Keratinocyte (primary cell): ENCODE results near the gene APBB3. TPM values are rescaled to one million over a fixed set of nuclear protein-coding genes. Genes with fewer than 3 reads are reported as not detected.

Experiments
- DNase-seq: peaks from one replicate; pipeline ENCODE4 v3.0.0-alpha.2; 2011; ENCODE audit warnings: low read depth, missing footprints, low spot score
- FAIRE-seq: peaks from 2 replicates; lab custom pipeline; 2011; peaks lifted over from hg19 to GRCh38; lab: Jason Lieb, UNC
- H2AFZ ChIP-seq: 2 replicates; pipeline ENCODE4 v1.6.0; 2012; ENCODE audit warnings: low read length, control low read depth, inconsistent platforms; ENCODE audit not compliant: control insufficient read depth
- H3K27ac ChIP-seq: 2 replicates; pipeline ENCODE4 v1.5.1; 2011; ENCODE audit warnings: low read length; ENCODE audit not compliant: control insufficient read depth, insufficient read depth
- H3K27me3 ChIP-seq: 3 replicates; pipeline ENCODE4 v1.6.0; 2011; ENCODE audit warnings: low read length; ENCODE audit not compliant: control insufficient read depth, insufficient read depth; ENCODE audit errors: extremely low read depth
- H3K36me3 ChIP-seq, 2 experiments: 2 replicates in 1 of 2; 3 replicates in 1 of 2; pipeline ENCODE4 v1.5.1; 2011; ENCODE audit warnings: low read length in 2 of 2, mild to moderate bottlenecking in 1 of 2; ENCODE audit not compliant: control insufficient read depth in 2 of 2, insufficient read depth in 2 of 2; ENCODE audit errors: extremely low read depth in 1 of 2
- H3K4me1 ChIP-seq: 3 replicates; pipeline ENCODE4 v1.5.1; 2011; ENCODE audit warnings: low read length; ENCODE audit not compliant: control insufficient read depth, insufficient read depth; ENCODE audit errors: extremely low read depth
- H3K4me2 ChIP-seq: 3 replicates; pipeline ENCODE4 v1.6.0; 2011; ENCODE audit warnings: low read depth, low read length; ENCODE audit not compliant: control insufficient read depth, insufficient read depth; ENCODE audit errors: extremely low read depth
- H3K4me3 ChIP-seq, 3 experiments: fragments of 200-600 bp in 1 of 3; sonication (generic) in 1 of 3; 2 replicates in 2 of 3; 3 replicates in 1 of 3; pipeline ENCODE4 v1.5.1; 2011 to 2016; ENCODE audit warnings: low read length in 3 of 3, mild to moderate bottlenecking in 3 of 3, control low read depth in 2 of 3, inconsistent platforms in 1 of 3, low read depth in 1 of 3, mixed read lengths in 1 of 3, mixed run types in 1 of 3, moderate library complexity in 1 of 3; ENCODE audit not compliant: control insufficient read depth in 2 of 3, insufficient read depth in 2 of 3; ENCODE audit errors: extremely low read depth in 1 of 3
- H3K79me2 ChIP-seq: 2 replicates; pipeline ENCODE4 v1.6.0; 2012; ENCODE audit warnings: low read length; ENCODE audit not compliant: control insufficient read depth, insufficient read depth
- H3K9ac ChIP-seq: 3 replicates; pipeline ENCODE4 v1.6.0; 2011; ENCODE audit warnings: low read length; ENCODE audit not compliant: control insufficient read depth, insufficient read depth; ENCODE audit errors: extremely low read depth
- H3K9me1 ChIP-seq: 3 replicates; pipeline ENCODE4 v1.6.0; 2011; ENCODE audit warnings: low read length; ENCODE audit not compliant: control insufficient read depth, insufficient read depth; ENCODE audit errors: extremely low read depth
- H3K9me3 ChIP-seq: 2 replicates; pipeline ENCODE4 v1.5.1; 2012; ENCODE audit warnings: low read depth, low read length; ENCODE audit not compliant: control insufficient read depth
- H4K20me1 ChIP-seq: 3 replicates; pipeline ENCODE4 v1.6.0; 2011; ENCODE audit warnings: low read length; ENCODE audit not compliant: control insufficient read depth, insufficient read depth; ENCODE audit errors: extremely low read depth
- EZH2 ChIP-seq: IDR thresholded peaks from one replicate; pipeline ENCODE4 v1.6.1; 2012; ENCODE audit warnings: inconsistent platforms, mild to moderate bottlenecking, low read length, moderate library complexity
- dilution Hi-C: fragments of 300-500 bp; cut with MboI; formaldehyde crosslinking; loops from one replicate; pipeline ENCODE4 v1.7.0; 2020; ENCODE audit warnings: low sequenced_read_pairs; ENCODE audit not compliant: extremely low pct_ligation_motif_present
- polyA plus RNA-seq, 5 experiments: library from polyadenylated mRNA; depleted of rRNA in 3 of 5; stranded (reverse) in 3 of 5; stranded (forward) in 1 of 5; unstranded in 1 of 5; fragments of >200 nt; gene quantifications; 1 replicate in 1 of 5; 2 replicates in 3 of 5; 3 replicates in 1 of 5; pipeline versions ENCODE4 v1.2.1 to v1.2.3, GENCODE V29; 2011 to 2012; ENCODE audit warnings: missing spikeins in 2 of 5, low read depth in 1 of 5, low replicate concordance in 1 of 5
- TF ChIP-seq, protein P1 (sequence below), 3 experiments: IDR thresholded peaks in 1 of 3; conservative IDR thresholded peaks in 1 of 3; optimal IDR thresholded peaks in 1 of 3; 2 replicates in 2 of 3; 3 replicates in 1 of 3; pipeline versions ENCODE3 to v1.5.1; 2011; ENCODE audit warnings: low read length in 3 of 3, mild to moderate bottlenecking in 3 of 3, moderate library complexity in 2 of 3, control low read depth in 1 of 3, inconsistent platforms in 1 of 3; ENCODE audit not compliant: insufficient read depth in 2 of 3; ENCODE audit errors: extremely low read depth in 1 of 3

APBB3 gene
- polyA plus RNA-seq, 1 donor (not counting 4 experiments of a cell fraction or from before 2014, with no cell fraction given), result 7.1 TPM

DNA sequence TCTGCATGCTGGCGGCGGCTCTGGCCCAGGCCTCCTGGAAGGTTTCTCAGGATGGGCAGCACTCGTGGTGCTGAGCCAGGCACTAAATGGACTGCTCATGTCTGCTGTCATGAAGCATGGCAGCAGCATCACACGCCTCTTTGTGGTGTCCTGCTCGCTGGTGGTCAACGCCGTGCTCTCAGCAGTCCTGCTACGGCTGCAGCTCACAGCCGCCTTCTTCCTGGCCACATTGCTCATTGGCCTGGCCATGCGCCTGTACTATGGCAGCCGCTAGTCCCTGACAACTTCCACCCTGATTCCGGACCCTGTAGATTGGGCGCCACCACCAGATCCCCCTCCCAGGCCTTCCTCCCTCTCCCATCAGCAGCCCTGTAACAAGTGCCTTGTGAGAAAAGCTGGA is 3.5 kb upstream of the APBB3 start:
- H2AFZ ChIP-seq, result no peak overlapping the region
- peaks cover 18 to 23% of the 10 kb centered on the region in 2 experiments for H3K36me3 ChIP-seq
- H4K20me1 ChIP-seq, result no peaks in the 10 kb centered on the region
- H3K4me2 ChIP-seq, result no peak overlapping the region
- TF ChIP-seq EZH2, result no peak
- peaks cover 23% of the 10 kb centered on the region for H3K4me1 ChIP-seq
- DNase-seq (no peak), FAIRE-seq (no peak)
- no peaks in the 10 kb centered on the region for H3K27me3 ChIP-seq
- no peaks in the 10 kb centered on the region for H3K9me1 ChIP-seq
- no peak overlapping the region for H3K9ac ChIP-seq
- dilution Hi-C loops, result no loop called here
- peaks cover 26% of the 10 kb centered on the region for H3K79me2 ChIP-seq
- H3K27ac ChIP-seq, result no peak overlapping the region
- no peaks in the 10 kb centered on the region for H3K9me3 ChIP-seq
- H3K4me3 ChIP-seq, result no peak overlapping the region

DNA sequence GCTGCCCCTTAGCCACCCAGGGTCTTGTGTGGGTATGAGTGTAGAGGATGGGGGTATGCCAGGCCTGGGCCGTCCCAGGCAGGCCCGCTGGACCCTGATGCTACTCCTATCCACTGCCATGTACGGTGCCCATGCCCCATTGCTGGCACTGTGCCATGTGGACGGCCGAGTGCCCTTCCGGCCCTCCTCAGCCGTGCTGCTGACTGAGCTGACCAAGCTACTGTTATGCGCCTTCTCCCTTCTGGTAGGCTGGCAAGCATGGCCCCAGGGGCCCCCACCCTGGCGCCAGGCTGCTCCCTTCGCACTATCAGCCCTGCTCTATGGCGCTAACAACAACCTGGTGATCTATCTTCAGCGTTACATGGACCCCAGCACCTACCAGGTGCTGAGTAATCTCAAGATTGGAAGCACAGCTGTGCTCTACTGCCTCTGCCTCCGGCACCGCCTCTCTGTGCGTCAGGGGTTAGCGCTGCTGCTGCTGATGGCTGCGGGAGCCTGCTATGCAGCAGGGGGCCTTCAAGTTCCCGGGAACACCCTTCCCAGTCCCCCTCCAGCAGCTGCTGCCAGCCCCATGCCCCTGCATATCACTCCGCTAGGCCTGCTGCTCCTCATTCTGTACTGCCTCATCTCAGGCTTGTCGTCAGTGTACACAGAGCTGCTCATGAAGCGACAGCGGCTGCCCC is 2.9 kb upstream of the APBB3 start:
- H2AFZ ChIP-seq, result no peak overlapping the region
- DNase-seq, result no peak
- peaks cover 23% of the 10 kb centered on the region for H3K4me1 ChIP-seq
- no peak for FAIRE-seq
- dilution Hi-C loops, result no loop called here
- no peak overlapping the region for H3K4me2 ChIP-seq
- no peaks in the 10 kb centered on the region for H3K9me3 ChIP-seq
- H3K36me3 ChIP-seq, result peaks cover 18 to 23% of the 10 kb centered on the region in 2 experiments
- H3K79me2 ChIP-seq, result peaks cover 26% of the 10 kb centered on the region
- TF ChIP-seq, protein P1, sequence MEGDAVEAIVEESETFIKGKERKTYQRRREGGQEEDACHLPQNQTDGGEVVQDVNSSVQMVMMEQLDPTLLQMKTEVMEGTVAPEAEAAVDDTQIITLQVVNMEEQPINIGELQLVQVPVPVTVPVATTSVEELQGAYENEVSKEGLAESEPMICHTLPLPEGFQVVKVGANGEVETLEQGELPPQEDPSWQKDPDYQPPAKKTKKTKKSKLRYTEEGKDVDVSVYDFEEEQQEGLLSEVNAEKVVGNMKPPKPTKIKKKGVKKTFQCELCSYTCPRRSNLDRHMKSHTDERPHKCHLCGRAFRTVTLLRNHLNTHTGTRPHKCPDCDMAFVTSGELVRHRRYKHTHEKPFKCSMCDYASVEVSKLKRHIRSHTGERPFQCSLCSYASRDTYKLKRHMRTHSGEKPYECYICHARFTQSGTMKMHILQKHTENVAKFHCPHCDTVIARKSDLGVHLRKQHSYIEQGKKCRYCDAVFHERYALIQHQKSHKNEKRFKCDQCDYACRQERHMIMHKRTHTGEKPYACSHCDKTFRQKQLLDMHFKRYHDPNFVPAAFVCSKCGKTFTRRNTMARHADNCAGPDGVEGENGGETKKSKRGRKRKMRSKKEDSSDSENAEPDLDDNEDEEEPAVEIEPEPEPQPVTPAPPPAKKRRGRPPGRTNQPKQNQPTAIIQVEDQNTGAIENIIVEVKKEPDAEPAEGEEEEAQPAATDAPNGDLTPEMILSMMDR (optimal IDR thresholded peaks at IDR 0.05 in 1 of 3, IDR thresholded peaks at IDR 0.05 in 1 of 3, conservative IDR thresholded peaks at IDR 0.05 in 1 of 3; ENCODE audit: extremely low read depth in 1 of 3, insufficient read depth in 2 of 3, low read length in 3 of 3), result no peak
- H3K27me3 ChIP-seq, result no peaks in the 10 kb centered on the region
- H4K20me1 ChIP-seq, result no peaks in the 10 kb centered on the region
- no peaks in the 10 kb centered on the region for H3K9me1 ChIP-seq
- no peak overlapping the region for H3K4me3 ChIP-seq
- H3K27ac ChIP-seq, result no peak overlapping the region
- H3K9ac ChIP-seq, result no peak overlapping the region

DNA sequence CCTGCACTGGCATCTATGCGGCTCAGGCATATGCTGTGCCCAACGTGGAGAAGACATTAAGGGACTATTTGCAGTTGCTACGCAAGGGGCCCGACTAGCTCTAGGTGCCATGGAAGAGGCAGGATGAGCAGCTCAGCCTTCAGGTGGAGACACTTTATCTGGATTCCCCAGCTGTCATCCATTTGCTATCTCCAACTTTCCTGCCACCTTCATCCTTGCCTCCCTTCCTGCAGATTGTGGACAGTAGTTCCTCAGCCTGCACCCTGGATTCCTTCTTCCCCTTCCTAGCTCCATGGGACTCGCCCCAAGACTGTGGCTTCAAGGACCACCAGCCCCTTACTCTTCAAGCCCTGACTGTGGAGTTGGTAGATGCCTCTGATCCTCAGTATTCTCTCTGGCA is 2.3 kb upstream of the APBB3 start:
- Histone ChIP-seq H3K4me3 (no peak overlapping the region), H3K9me1 (no peaks in the 10 kb centered on the region), H4K20me1 (no peaks in the 10 kb centered on the region), H2AFZ (no peak overlapping the region), H3K4me1 (peaks cover 23% of the 10 kb centered on the region), H3K9ac (no peak overlapping the region), H3K36me3 (peaks cover 18 to 23% of the 10 kb centered on the region in 2 experiments), H3K9me3 (no peaks in the 10 kb centered on the region), H3K79me2 (peaks cover 26% of the 10 kb centered on the region), H3K4me2 (no peak overlapping the region), H3K27ac (no peak overlapping the region), H3K27me3 (no peaks in the 10 kb centered on the region)
- TF ChIP-seq, protein P1 (optimal IDR thresholded peaks at IDR 0.05 in 1 of 3, IDR thresholded peaks at IDR 0.05 in 1 of 3, conservative IDR thresholded peaks at IDR 0.05 in 1 of 3; ENCODE audit: extremely low read depth in 1 of 3, insufficient read depth in 2 of 3, low read length in 3 of 3), result no peak
- TF ChIP-seq EZH2, result no peak
- no peak for DNase-seq
- FAIRE-seq, result no peak
- dilution Hi-C loops, result no loop called here
